ENCODE data around the gene CHN1.

DNA sequence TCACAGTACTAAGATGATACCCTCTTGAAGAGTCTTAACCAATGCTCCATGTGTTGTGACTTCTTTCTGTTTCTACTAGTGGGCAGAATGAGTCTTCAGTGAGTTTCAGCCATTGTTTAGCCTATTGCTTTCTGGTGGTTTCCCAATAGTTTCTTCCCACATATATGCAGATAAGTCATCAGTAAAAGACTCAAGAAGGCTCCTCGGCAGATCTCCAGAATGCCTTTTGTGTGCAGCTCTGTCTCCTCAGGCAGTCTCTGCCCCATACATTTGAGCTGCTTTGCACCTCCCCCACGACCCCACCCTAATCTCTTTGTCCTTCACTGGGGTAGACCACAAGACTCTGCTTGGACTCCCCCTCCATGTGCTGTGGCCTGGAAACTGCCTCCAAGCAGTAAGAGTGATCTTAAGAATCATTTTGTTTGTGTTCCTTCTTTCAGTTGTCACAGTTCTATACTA lies 169.4 kb downstream of the CHN1 start:
- TF ChIP-seq, protein P1, sequence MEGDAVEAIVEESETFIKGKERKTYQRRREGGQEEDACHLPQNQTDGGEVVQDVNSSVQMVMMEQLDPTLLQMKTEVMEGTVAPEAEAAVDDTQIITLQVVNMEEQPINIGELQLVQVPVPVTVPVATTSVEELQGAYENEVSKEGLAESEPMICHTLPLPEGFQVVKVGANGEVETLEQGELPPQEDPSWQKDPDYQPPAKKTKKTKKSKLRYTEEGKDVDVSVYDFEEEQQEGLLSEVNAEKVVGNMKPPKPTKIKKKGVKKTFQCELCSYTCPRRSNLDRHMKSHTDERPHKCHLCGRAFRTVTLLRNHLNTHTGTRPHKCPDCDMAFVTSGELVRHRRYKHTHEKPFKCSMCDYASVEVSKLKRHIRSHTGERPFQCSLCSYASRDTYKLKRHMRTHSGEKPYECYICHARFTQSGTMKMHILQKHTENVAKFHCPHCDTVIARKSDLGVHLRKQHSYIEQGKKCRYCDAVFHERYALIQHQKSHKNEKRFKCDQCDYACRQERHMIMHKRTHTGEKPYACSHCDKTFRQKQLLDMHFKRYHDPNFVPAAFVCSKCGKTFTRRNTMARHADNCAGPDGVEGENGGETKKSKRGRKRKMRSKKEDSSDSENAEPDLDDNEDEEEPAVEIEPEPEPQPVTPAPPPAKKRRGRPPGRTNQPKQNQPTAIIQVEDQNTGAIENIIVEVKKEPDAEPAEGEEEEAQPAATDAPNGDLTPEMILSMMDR (IDR thresholded peaks at IDR 0.05; ENCODE audit: low read depth, low read length, poor library complexity, severe bottlenecking) = no peak
- TF ChIP-seq EZH2phosphoT487 (IDR thresholded peaks at IDR 0.05; ENCODE audit: borderline replicate concordance, low read length) = no peak
